GM10248 (cell line): ENCODE measurements around the gene CAPRIN1.
A peak's percentile ranks its signal among the peaks of the same experiment; 100 is the strongest.

ENCODE experiments used
- CTCF ChIA-PET: fragments of 300-600 bp; sonication (Branson Sonifier 250); formaldehyde crosslinking; extraction: SDS; loops from one replicate; lab custom pipeline; 2021; ENCODE audit warnings: antibody characterized with exemption; lab: Yijun Ruan, JAX
- POLR2A ChIA-PET: fragments of 350-650 bp; sonication (Branson Sonifier 250); formaldehyde crosslinking; extraction: SDS; loops from one replicate; lab custom pipeline; 2020; ENCODE audit warnings: antibody characterized with exemption; lab: Yijun Ruan, JAX
- DNase-seq: peaks from one replicate; pipeline ENCODE4 v3.0.0; 2012; ENCODE audit errors: extremely low spot score
- TF ChIP-seq, protein P1 (sequence below): IDR thresholded peaks from 2 replicates; pipeline ENCODE4 v1.5.1; 2012; ENCODE audit warnings: mild to moderate bottlenecking, low read depth; ENCODE audit errors: extremely low read depth, missing control alignments, control extremely low read depth

CAPRIN1 gene

DNA sequence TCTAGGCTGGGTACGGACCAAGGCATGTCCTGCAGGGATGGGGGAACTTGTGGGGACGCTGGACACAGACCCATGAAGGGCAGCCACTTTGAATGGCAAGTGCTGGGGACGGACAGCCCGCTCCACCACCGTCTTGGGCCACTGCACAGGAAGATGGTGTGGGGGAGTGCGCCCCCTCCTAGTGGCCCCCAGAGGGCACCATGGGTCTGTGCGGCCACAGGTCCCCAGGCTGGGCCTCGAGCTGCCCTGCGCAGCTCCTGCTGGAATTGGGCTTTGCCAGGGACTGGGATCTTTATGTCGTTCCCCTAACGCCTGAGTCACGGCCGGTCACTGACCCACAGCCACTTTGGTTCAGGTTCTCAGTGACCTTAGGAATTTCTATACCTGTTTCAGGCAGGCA lies 98.3 kb downstream of the CAPRIN1 start:
- TF ChIP-seq, protein P1, sequence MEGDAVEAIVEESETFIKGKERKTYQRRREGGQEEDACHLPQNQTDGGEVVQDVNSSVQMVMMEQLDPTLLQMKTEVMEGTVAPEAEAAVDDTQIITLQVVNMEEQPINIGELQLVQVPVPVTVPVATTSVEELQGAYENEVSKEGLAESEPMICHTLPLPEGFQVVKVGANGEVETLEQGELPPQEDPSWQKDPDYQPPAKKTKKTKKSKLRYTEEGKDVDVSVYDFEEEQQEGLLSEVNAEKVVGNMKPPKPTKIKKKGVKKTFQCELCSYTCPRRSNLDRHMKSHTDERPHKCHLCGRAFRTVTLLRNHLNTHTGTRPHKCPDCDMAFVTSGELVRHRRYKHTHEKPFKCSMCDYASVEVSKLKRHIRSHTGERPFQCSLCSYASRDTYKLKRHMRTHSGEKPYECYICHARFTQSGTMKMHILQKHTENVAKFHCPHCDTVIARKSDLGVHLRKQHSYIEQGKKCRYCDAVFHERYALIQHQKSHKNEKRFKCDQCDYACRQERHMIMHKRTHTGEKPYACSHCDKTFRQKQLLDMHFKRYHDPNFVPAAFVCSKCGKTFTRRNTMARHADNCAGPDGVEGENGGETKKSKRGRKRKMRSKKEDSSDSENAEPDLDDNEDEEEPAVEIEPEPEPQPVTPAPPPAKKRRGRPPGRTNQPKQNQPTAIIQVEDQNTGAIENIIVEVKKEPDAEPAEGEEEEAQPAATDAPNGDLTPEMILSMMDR, result peak; percentile 23
- ChIA-PET POLR2A (no interaction called here), CTCF (interaction anchor here (0.8 to 1.9 kb wide), 4 partner anchors 8 to 162 kb away, joined by 3 to 5 read pairs (median 4); no protein-coding TSS in a partner anchor)
- DNase-seq, result no peak

DNA sequence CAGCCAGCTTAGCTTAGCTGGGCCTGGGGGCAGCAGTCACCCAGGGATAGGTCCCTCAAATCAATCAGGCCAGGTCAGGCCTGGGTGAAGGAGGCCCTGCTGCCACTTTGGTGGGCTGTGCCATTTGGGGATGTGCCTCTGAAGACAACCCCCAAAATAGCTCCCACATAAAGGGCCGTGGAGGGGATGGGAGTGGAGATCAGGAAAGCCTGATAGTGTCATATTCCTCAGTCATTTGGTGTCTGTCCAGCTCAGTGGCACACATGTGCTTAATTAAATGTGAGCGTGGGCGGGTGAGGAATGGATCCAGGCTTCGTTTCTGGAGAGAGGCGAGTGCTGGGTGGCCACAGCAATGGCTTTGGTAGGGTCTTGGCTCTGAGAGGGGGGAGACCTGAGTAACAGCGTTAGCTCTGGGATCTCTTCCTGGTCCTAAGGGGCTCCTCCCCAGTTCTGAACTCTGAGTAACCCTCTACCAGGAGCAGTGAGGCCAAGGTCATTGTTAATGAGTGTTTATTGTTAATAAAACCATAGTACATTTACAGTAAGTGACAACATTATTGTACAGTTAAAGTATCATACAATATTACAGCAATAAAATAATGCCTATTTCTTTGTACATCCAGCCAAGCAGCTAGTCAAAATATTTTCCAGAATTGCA lies 99.1 kb downstream of the CAPRIN1 start:
- no peak for DNase-seq
- TF ChIP-seq, protein P1, result no peak

More for the DNA sequence above, 99.1 kb downstream of the CAPRIN1 start:
- POLR2A ChIA-PET, result no interaction called here
- CTCF ChIA-PET, result interaction anchor here (0.8 to 1.9 kb wide), 8 partner anchors 9 to 163 kb away, joined by 3 to 5 read pairs (median 4); no protein-coding TSS in a partner anchor
